ENCODE data around the gene CACYBP.

GRCh38 chr1:174956086-174956485 lies 43.7 kb upstream of the CACYBP start:
- TF ChIP-seq CTCF (IDR thresholded peaks at IDR 0.05) (no peak), POLR2AphosphoS5 (IDR thresholded peaks at IDR 0.05) (no peak)

Measured in gastroesophageal sphincter (tissue), 3 donors.